GM12878 (cell line): ENCODE results near the gene FAM229B. TPM values are rescaled to one million over a fixed set of nuclear protein-coding genes. Genes with fewer than 3 reads are reported as not detected.
A peak's percentile ranks its signal among the peaks of the same experiment; 100 is the strongest.

Source experiments
- ATAC-seq: fragments of 200-7000 bp; cut with Tn5 transposase; 3 replicates; pipeline ENCODE4 v1.9.1; 2020; ENCODE audit warnings: mild to moderate bottlenecking, moderate library complexity
- Bru-seq: library from RNA; stranded (reverse); fragments of 400-500 nt; gene quantifications from one replicate; lab custom pipeline; 2021; lab: Mats Ljungman, UMichigan
- BruChase-seq, 2 experiments: library from RNA; stranded (reverse); fragments of 400-500 nt; gene quantifications; one replicate each; lab custom pipeline; 2021; lab: Mats Ljungman, UMichigan
- BruUV-seq: library from RNA; stranded (reverse); fragments of 400-500 nt; replicated peaks from 2 replicates; lab custom pipeline; 2021; lab: Mats Ljungman, UMichigan
- CTCF ChIA-PET: fragments of 300-600 bp; sonication (Branson Sonifier 250); formaldehyde crosslinking; extraction: SDS; loops from one replicate; lab custom pipeline; 2021; ENCODE audit warnings: inconsistent platforms; lab: Yijun Ruan, JAX
- POLR2A ChIA-PET: fragments of 350-600 bp; formaldehyde crosslinking; extraction: SDS; loops from one replicate; lab custom pipeline; 2021; ENCODE audit warnings: inconsistent platforms; lab: Charles Lee
- RAD21 ChIA-PET: fragments of 300-600 bp; sonication (Branson Sonifier 250); formaldehyde crosslinking; loops from one replicate; lab custom pipeline; 2023; ENCODE audit warnings: antibody characterized with exemption; ENCODE audit not compliant: unreplicated experiment; lab: Charles Lee
- SMC1A ChIA-PET: fragments of 300-600 bp; sonication (Branson Sonifier 250); formaldehyde crosslinking; loops from one replicate; lab custom pipeline; 2023; ENCODE audit not compliant: unreplicated experiment, uncharacterized antibody; lab: Charles Lee
- DNase-seq: peaks from one replicate; pipeline ENCODE4 v3.0.0-alpha.2; 2011; ENCODE audit warnings: low read depth, low spot score
- FAIRE-seq: peaks from 3 replicates; lab custom pipeline; 2011; peaks lifted over from hg19 to GRCh38; lab: Jason Lieb, UNC
- H2AFZ ChIP-seq: 2 replicates; pipeline ENCODE4 v1.6.0; 2011; ENCODE audit warnings: low read depth, low read length, control low read depth; ENCODE audit not compliant: control insufficient read depth
- H3K27ac ChIP-seq: 2 replicates; pipeline ENCODE4 v1.5.1; 2011; ENCODE audit warnings: control low read depth; ENCODE audit not compliant: control insufficient read depth, insufficient read depth
- H3K27me3 ChIP-seq, 2 experiments: replicated peaks in 1 of 2; 2 replicates each; pipeline versions ENCODE4 v1.6.0 to v1.6.1; 2011; ENCODE audit warnings: low read length in 1 of 2; ENCODE audit not compliant: control insufficient read depth in 2 of 2, insufficient read depth in 2 of 2
- H3K36me3 ChIP-seq, 2 experiments: 2 replicates each; pipeline ENCODE4 v1.5.1; 2011; ENCODE audit warnings: low read length in 1 of 2; ENCODE audit not compliant: control insufficient read depth in 2 of 2, insufficient read depth in 2 of 2
- H3K4me1 ChIP-seq: 2 replicates; pipeline ENCODE4 v1.6.1; 2011; ENCODE audit warnings: mild to moderate bottlenecking, low read length, moderate library complexity, mixed read lengths; ENCODE audit not compliant: control insufficient read depth, insufficient read depth
- H3K4me2 ChIP-seq: 2 replicates; pipeline ENCODE4 v1.6.0; 2011; ENCODE audit warnings: control low read depth; ENCODE audit not compliant: control insufficient read depth, insufficient read depth
- H3K4me3 ChIP-seq: fragments of 200-600 bp; sonication (generic); 2 replicates; pipeline ENCODE4 v1.5.1; 2016
- H3K79me2 ChIP-seq: 2 replicates; pipeline ENCODE4 v1.6.0; 2011; ENCODE audit warnings: low read length; ENCODE audit not compliant: control insufficient read depth, insufficient read depth
- H3K9ac ChIP-seq: 2 replicates; pipeline ENCODE4 v1.8.0; 2011; ENCODE audit warnings: low read length, control low read depth, mixed read lengths; ENCODE audit not compliant: control insufficient read depth, insufficient read depth
- H3K9me3 ChIP-seq: replicated peaks from 3 replicates; pipeline ENCODE4 v1.5.1; 2011; ENCODE audit warnings: mild to moderate bottlenecking, low read length; ENCODE audit not compliant: control insufficient read depth, insufficient read depth
- H4K20me1 ChIP-seq: 2 replicates; pipeline ENCODE4 v1.6.0; 2011; ENCODE audit not compliant: control insufficient read depth, insufficient read depth
- CREB1 ChIP-seq: IDR thresholded peaks from 2 replicates; pipeline ENCODE4 v1.6.1; 2012; ENCODE audit warnings: low read depth, mild to moderate bottlenecking, inconsistent platforms
- FOXK2 ChIP-seq: fragments of 450-650 bp; IDR thresholded peaks from 2 replicates; pipeline ENCODE4 v1.6.1; 2017; ENCODE audit warnings: mild to moderate bottlenecking, moderate library complexity
- HDGF ChIP-seq: fragments of 450-650 bp; IDR thresholded peaks from 2 replicates; pipeline ENCODE4 v1.6.1; 2016; ENCODE audit warnings: antibody characterized with exemption
- IKZF1 ChIP-seq: fragments of 450-650 bp; conservative IDR thresholded peaks from 2 replicates; pipeline ENCODE4 v1.6.1; 2017; ENCODE audit warnings: antibody characterized with exemption, mild to moderate bottlenecking
- LARP7 ChIP-seq: fragments of 450-650 bp; IDR thresholded peaks from 2 replicates; pipeline ENCODE4 v1.6.1; 2017; ENCODE audit warnings: mild to moderate bottlenecking
- NR2C2 ChIP-seq: IDR thresholded peaks from 2 replicates; pipeline ENCODE4 v1.6.1; 2011; ENCODE audit warnings: borderline replicate concordance, low read depth; ENCODE audit not compliant: control insufficient read depth, insufficient read length
- POLR2AphosphoS5 ChIP-seq: IDR thresholded peaks from 2 replicates; pipeline ENCODE4 v1.6.1; 2011; ENCODE audit warnings: mild to moderate bottlenecking, low read length, inconsistent platforms
- POU2F2 ChIP-seq: IDR thresholded peaks from 3 replicates; pipeline ENCODE4 v1.6.1; 2011; ENCODE audit warnings: low read depth, mild to moderate bottlenecking, low read length, borderline replicate concordance
- RELB ChIP-seq: fragments of 450-650 bp; IDR thresholded peaks from 2 replicates; pipeline ENCODE4 v1.6.1; 2017; ENCODE audit warnings: low read depth, mild to moderate bottlenecking, moderate library complexity
- TARDBP ChIP-seq: IDR thresholded peaks from 2 replicates; pipeline ENCODE4 v1.6.1; 2016; ENCODE audit warnings: borderline replicate concordance
- TCF3 ChIP-seq: IDR thresholded peaks from 2 replicates; pipeline ENCODE4 v1.6.1; 2012; ENCODE audit warnings: low read depth, mild to moderate bottlenecking, low read length, borderline replicate concordance; ENCODE audit not compliant: insufficient read depth
- ZBTB40 ChIP-seq: fragments of 450-650 bp; IDR thresholded peaks from 2 replicates; pipeline ENCODE4 v1.6.1; 2016; ENCODE audit warnings: mild to moderate bottlenecking, moderate library complexity, borderline replicate concordance
- WGBS: methylation state at CpG from one replicate; pipeline ENCODE4 v1.1.6; 2016; ENCODE audit warnings: low lambda C conversion rate; ENCODE audit not compliant: insufficient replicate concordance, insufficient coverage; ENCODE audit errors: missing lambda C conversion rate; 5-methylcytosine and 5-hydroxymethylcytosine counted together
- in situ Hi-C: fragments of 300-500 bp; cut with MboI; formaldehyde crosslinking; loops from 9 replicates; pipeline ENCODE4 v1.14.3; 2018; ENCODE audit warnings: mixed read lengths
- intact Hi-C: fragments of 100-400 bp; cut with micrococcal nuclease; formaldehyde crosslinking; loops from one replicate; pipeline ENCODE4 v1.14.2; 2022; ENCODE audit not compliant: unreplicated experiment
- long read RNA-seq, 2 experiments: library from polyadenylated mRNA; unstranded; transcript quantifications; one replicate each; pipeline ENCODE4 v2.0.0, GENCODE V29; 2019 to 2020
- polyA minus RNA-seq, 3 experiments: library from RNA; depleted of rRNA, polyadenylated mRNA; stranded (reverse); fragments of >200 nt; gene quantifications; 2 replicates each; pipeline ENCODE4 v1.2.3, GENCODE V29; 2011
- polyA plus RNA-seq, 11 experiments: library from polyadenylated mRNA; depleted of rRNA in 4 of 11; unstranded in 6 of 11; stranded (reverse) in 5 of 11; fragments of >200 nt; fragmentation: Nextera tagmentation in 4 of 11; fragmentation: Illumina TruSeq in 1 of 11; extraction: Ambion mirVana in 4 of 11; extraction: Trizol in 1 of 11; gene quantifications; 1 replicate in 1 of 11; 2 replicates in 10 of 11; pipeline versions ENCODE4 v1.2.1 to v1.2.3, GENCODE V29; 2011 to 2016; ENCODE audit warnings: inconsistent platforms in 2 of 11, missing spikeins in 2 of 11, low read depth in 1 of 11
- total RNA-seq, 4 experiments: library from RNA; depleted of rRNA in 3 of 4; stranded (reverse); fragments of >200 nt in 3 of 4; fragmentation: Illumina TruSeq in 1 of 4; extraction: Trizol in 1 of 4; gene quantifications; 2 replicates each; pipeline versions ENCODE4 v1.2.1 to v1.2.3, GENCODE V29; 2013 to 2021

Gene FAM229B
- total RNA-seq (2013; cell fraction: nucleolus; rRNA removed), result 0.52 and 0.54 TPM in 2 replicates
- total RNA-seq (2014; rRNA removed) (1.8 and 2.5 TPM in 2 replicates), total RNA-seq (2014; rRNA removed; fragmentation: Illumina TruSeq; extraction: Trizol) (1.2 and 1.5 TPM in 2 replicates), total RNA-seq (2021) (1.6 and 1.7 TPM in 2 replicates), polyA plus RNA-seq (2011; rRNA removed) (4.8 and 5.7 TPM in 2 replicates), polyA plus RNA-seq (2014; fragmentation: Illumina TruSeq; extraction: Trizol) (0.82 and 1.9 TPM in 2 replicates), polyA plus RNA-seq (2014; fragmentation: Nextera tagmentation; extraction: Ambion mirVana) (1 to 10 TPM; 5.3 to 5.7 TPM), polyA plus RNA-seq (2014; rRNA removed) (1.2 and 1.7 TPM in 2 replicates), polyA plus RNA-seq (2016; fragmentation: Nextera tagmentation; extraction: Ambion mirVana) (1 to 10 TPM; 4.5 to 5.3 TPM), polyA minus RNA-seq (2011; rRNA and poly(A)+ RNA removed) (0.73 and 1.5 TPM in 2 replicates), Bru-seq, nascent RNA (percentile 42 among the genes with signal in this experiment), BruChase-seq, experiment 1, labeled RNA remaining after a 6-hour chase (percentile 30 among the genes with signal in this experiment), BruChase-seq, experiment 2, labeled RNA remaining after a 2-hour chase (percentile 22 among the genes with signal in this experiment)
- 2.5 TPM for polyA plus RNA-seq (2011; ENCODE audit: low read depth)
- 2.0 and 2.6 TPM in 2 replicates for polyA plus RNA-seq (2011; cell fraction: cytosol; rRNA removed)
- polyA plus RNA-seq (2011; cell fraction: nucleus; rRNA removed), result 1.4 and 2.9 TPM in 2 replicates
- polyA plus RNA-seq (2012), result 1.2 and 2.0 TPM in 2 replicates
- not detected in 2 replicates for polyA minus RNA-seq (2011; cell fraction: cytosol; rRNA and poly(A)+ RNA removed)
- 0.12 and 0.38 TPM in 2 replicates for polyA minus RNA-seq (2011; cell fraction: nucleus; rRNA and poly(A)+ RNA removed)
- long read RNA-seq, experiment 1, partial matches to known transcripts, result 0 of 4 reads
- long read RNA-seq, experiment 1, other reads (novel, unspliced or antisense), result 1 of 4 reads
- long read RNA-seq, experiment 2, transcript FAM229B-201 (4 exons, 2,543 nt), result major isoform, 10 of 14 reads
- long read RNA-seq, experiment 2, partial matches to known transcripts, result 0 of 14 reads
- long read RNA-seq, experiment 2, other reads (novel, unspliced or antisense), result 4 of 14 reads

GRCh38 chr6:112087136-112087911 is at the start of gene FAM229B, which contains the start of gene TUBE1:
Gene FAM229B, plus strand, starts transcription at chr6:112087591. Its CDS starts 11,693 bp downstream, at chr6:112099284.
Gene TUBE1, minus strand, starts transcription at chr6:112087482. Its CDS starts 48 bp downstream, at chr6:112087434.
- ChIA-PET RAD21 (interaction anchor here (1.3 to 2.5 kb wide), 3 partner anchors 73 to 224 kb away, joined by 4 to 16 read pairs (median 5); no protein-coding TSS in a partner anchor), SMC1A (interaction anchor here (0.7 to 3.0 kb wide), 12 partner anchors 9 to 828 kb away, joined by 3 to 12 read pairs (median 4); a partner anchor contains a TSS), CTCF (interaction anchor here (0.7 to 4.3 kb wide), 13 partner anchors 10 to 1078 kb away, joined by 3 to 33 read pairs (median 3); no protein-coding TSS in a partner anchor), POLR2A (interaction anchor here (0.9 kb wide), 1 partner anchor 59 kb away, joined by 3 read pairs; no protein-coding TSS in a partner anchor)
- Histone ChIP-seq H4K20me1 (no peaks in the 10 kb centered on the region), H2AFZ (peak within 1 kb of the TSS; percentile 92), H3K36me3 (no peaks in the 10 kb centered on the region), H3K27me3 (peaks cover 0 to 4% of the 10 kb centered on the region in 2 experiments; a peak in 1 of 4 replicates), H3K4me3 (peak within 1 kb of the TSS; percentile 88), H3K79me2 (no peaks in the 10 kb centered on the region), H3K4me2 (peak within 1 kb of the TSS; percentile 89), H3K4me1 (no peaks in the 10 kb centered on the region), H3K9ac (peak within 1 kb of the TSS; percentile 67), H3K9me3 (no peaks in the 10 kb centered on the region), H3K27ac (peak within 1 kb of the TSS; percentile 49)
- ATAC-seq (peak; percentile 98), DNase-seq (peak; percentile 79), FAIRE-seq (peak; percentile 98)
- intact Hi-C loops, result loop anchor here (1.0 kb wide), 1 partner anchor 76 kb away; no protein-coding TSS in a partner anchor
- BruUV-seq, result no TSS peak
- under 1% methylated on average over 59 of the region's 60 CpGs for WGBS
- in situ Hi-C loops, result no loop called here
- TF ChIP-seq HDGF, result peak; percentile 89
- no peak for TF ChIP-seq POU2F2
- peak; percentile 55; the same call in 1 of the 2 replicates for TF ChIP-seq ZBTB40
- peak; percentile 76 for TF ChIP-seq CREB1
- TF ChIP-seq NR2C2, result no peak
- no peak for TF ChIP-seq TCF3
- peak; percentile 23; the same call in 1 of the 2 replicates for TF ChIP-seq TARDBP
- TF ChIP-seq POLR2AphosphoS5, result peak; percentile 75
- TF ChIP-seq LARP7, result peak; percentile 44; the same call in 1 of the 2 replicates
- TF ChIP-seq RELB, result 0 out of 2 replicates have a peak, but pooled peaks have one; percentile 22
- peak; percentile 42; the same call in 1 of the 2 replicates for TF ChIP-seq IKZF1
- TF ChIP-seq FOXK2, result peak; percentile 81
